ENCODE data around the gene WDR73. TPM values are rescaled to one million over a fixed set of nuclear protein-coding genes. Genes with fewer than 3 reads are reported as not detected.

WDR73 gene
- total RNA-seq, 1 donor, result 26.8 TPM

DNA sequence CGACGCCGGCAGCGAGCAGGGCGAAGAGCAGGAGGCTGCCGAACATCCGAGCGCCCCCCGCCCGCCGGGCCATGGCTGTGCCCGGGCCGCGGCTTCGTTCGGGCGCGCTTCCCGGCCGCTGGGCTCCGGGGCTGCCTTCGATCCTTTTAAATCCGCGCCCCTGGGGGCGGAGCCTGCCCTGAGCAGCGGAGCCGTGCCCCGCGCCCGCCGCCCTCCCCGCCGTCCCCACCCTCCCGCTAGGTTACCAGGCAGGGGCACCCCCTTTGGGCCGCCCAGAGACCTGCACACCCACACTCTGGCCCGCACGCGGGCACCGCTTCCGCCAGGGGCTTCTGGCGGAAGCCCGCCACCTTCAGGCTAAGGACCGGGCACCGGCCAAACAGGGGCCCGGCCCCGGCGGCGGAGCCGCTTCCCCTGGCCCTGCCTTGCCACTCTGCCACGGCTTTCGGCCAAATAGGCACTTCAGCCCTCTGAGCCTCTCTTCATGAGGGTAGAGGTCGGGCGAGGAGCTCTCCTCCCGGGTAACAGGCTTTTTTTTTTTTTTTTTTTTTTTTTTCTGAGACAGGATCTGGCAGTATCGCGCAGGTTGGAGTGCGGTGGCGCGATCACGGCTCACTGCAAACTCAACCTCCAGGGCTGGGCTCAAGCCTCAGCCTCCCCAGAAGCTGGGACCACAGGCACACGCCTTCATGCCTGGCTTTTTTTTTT lies 4.2 kb upstream of the WDR73 start, which contains the start of gene NMB:
NMB (minus strand) TSS at position 120 of the 708 bp plus-strand sequence; CDS start at position 73, 47 bp downstream.
- DNase-seq (ENCODE audit: low read depth), result peak; percentile 53
- TF ChIP-seq, protein P1, sequence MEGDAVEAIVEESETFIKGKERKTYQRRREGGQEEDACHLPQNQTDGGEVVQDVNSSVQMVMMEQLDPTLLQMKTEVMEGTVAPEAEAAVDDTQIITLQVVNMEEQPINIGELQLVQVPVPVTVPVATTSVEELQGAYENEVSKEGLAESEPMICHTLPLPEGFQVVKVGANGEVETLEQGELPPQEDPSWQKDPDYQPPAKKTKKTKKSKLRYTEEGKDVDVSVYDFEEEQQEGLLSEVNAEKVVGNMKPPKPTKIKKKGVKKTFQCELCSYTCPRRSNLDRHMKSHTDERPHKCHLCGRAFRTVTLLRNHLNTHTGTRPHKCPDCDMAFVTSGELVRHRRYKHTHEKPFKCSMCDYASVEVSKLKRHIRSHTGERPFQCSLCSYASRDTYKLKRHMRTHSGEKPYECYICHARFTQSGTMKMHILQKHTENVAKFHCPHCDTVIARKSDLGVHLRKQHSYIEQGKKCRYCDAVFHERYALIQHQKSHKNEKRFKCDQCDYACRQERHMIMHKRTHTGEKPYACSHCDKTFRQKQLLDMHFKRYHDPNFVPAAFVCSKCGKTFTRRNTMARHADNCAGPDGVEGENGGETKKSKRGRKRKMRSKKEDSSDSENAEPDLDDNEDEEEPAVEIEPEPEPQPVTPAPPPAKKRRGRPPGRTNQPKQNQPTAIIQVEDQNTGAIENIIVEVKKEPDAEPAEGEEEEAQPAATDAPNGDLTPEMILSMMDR (IDR thresholded peaks at IDR 0.05; ENCODE audit: insufficient read depth, low read length), result peak; percentile 67
- H3K4me3 ChIP-seq (ENCODE audit: low read depth, low read length), result peak within 1 kb of the TSS; percentile 58

DNA sequence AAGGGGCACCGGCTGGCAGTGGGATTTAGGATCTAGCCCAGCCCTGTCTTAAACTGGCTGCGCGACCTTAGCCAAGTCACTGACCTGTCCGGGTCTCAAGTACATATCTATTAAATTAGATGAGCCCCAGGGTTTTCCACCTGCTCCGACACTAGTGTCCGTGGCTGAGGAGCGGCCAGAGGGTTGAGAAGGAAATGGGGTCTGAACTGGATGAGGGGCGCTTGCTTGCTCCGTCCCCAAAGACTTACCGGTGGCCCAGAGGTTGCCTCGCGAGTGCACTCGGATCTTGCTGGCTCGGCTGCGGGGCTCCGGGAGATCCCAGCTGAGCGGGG lies 3.6 kb upstream of the WDR73 start:
- peak overlapping the region; percentile 58 for H3K4me3 ChIP-seq (ENCODE audit: low read depth, low read length)
- TF ChIP-seq, protein P1 (IDR thresholded peaks at IDR 0.05; ENCODE audit: insufficient read depth, low read length), result no peak
- DNase-seq (ENCODE audit: low read depth), result no peak

DNA sequence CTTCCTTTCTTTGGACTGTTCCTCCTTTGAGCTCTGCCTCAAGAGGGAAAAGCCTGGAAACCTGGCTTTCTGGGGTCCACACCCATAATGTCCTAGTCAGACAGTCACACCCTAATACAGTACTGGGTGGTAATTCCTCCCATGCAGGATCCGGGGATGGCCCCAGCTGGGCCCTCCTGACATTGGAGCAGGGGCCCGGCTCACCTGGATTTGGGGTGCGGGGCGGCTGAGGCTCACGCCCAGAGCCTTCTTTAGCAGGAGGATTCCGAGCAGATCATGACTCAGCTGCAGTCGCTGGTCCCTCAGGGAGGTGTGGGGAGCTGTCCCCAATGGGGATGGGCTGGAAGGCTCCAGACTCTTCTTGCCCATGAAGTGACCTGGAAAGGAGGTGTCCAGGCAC lies 2.9 kb upstream of the WDR73 start:
- no peak for DNase-seq (ENCODE audit: low read depth)
- no peak overlapping the region for H3K4me3 ChIP-seq (ENCODE audit: low read depth, low read length)
- TF ChIP-seq, protein P1 (IDR thresholded peaks at IDR 0.05; ENCODE audit: insufficient read depth, low read length), result no peak

DNA sequence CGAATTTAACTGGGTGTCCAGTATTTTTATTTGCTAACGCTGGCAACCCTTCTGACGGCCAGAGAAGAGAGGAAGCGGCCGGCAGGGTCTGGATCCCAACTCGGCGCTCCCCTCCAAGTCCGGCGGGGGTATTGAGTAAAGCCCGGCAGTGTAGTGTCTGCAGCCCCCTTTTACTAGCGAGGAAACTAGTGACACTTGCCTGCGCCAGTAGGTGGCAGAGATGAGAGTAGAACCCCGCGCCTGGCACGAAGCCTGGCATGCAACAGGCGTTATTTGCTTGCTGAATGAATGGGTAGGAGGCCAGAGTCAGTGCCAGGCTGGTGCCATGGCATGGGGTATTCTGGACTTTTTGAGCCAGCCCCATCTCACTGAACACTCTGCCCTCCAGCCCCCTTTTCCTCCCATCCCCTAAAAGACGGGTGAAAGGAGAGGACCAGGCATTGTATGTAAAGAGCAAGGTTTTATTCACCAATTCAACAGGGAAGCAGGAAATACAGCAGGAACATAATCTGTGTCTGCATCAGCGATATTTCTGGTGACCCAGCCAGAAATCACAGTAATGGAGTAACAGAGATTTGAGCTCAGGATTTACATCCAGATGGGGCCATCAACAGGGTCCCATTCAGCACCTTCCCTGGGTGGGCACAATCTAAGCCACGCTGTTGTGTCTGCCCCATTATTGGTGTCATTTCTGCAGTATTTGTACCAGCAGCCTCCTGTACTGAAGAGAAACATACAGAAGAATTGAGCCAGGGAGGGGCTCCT lies 788 bp upstream of the WDR73 start:
- peak; percentile 85 for DNase-seq (ENCODE audit: low read depth)
- TF ChIP-seq, protein P1 (IDR thresholded peaks at IDR 0.05; ENCODE audit: insufficient read depth, low read length), result peak; percentile 77

DNA sequence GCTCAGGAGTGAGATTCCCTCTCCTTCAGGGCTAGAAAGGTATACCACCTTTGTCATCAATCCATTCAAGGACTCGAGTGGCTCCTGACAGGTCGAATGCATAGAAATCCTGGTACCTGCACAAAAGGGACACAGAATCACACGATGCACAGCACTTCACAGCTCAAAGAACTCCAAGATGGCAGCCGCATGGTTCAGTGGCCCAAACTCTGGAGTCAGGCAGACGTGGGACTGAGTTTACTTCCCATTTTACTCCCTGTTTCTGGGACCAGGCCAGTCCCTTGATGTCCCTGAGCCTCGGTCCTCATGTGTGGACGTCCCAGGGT lies 536 bp downstream of the WDR73 start:
- H3K4me3 ChIP-seq (ENCODE audit: low read depth, low read length), result peak overlapping the region; percentile 99
- TF ChIP-seq, protein P1 (IDR thresholded peaks at IDR 0.05; ENCODE audit: insufficient read depth, low read length), result no peak

More for the DNA sequence above, 788 bp upstream of the WDR73 start:
- H3K4me3 ChIP-seq (ENCODE audit: low read depth, low read length), result peak overlapping the region; percentile 99

DNA sequence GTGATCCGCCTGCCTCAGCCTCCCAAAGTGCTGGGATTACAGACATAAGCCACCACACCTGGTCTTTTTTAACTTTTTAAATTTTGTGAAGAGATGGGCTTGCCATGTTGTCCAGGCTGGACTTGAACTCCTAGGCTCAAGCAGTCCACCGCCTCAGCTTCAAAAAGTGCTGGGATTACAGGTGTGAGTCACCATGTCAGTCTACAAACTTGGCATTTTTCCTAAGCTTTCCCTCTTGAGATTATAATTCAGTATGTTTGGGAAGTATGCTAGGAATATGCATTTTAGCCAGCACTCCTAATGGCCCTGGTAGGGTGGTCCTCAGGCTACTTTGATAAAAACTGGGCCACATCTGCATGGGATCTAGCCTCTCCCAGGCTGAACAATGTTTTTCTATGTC lies 4.4 kb downstream of the WDR73 start:
- TF ChIP-seq, protein P1 (IDR thresholded peaks at IDR 0.05; ENCODE audit: insufficient read depth, low read length), result no peak
- peak; percentile 47 for DNase-seq (ENCODE audit: low read depth)
- no peak overlapping the region for H3K4me3 ChIP-seq (ENCODE audit: low read depth, low read length)

More for the DNA sequence above, 536 bp downstream of the WDR73 start:
- DNase-seq (ENCODE audit: low read depth), result no peak

Data from fibroblast of the aortic adventitia (primary cell).